ENCODE results near the gene ITGA8. TPM values are rescaled to one million over a fixed set of nuclear protein-coding genes. Genes with fewer than 3 reads are reported as not detected.
"Not testable (repeated sequence)": the region's sequence is repeated elsewhere in the genome, so short reads cannot be mapped to it uniquely, and the experiment has no call there.

Gene ITGA8
- polyA plus RNA-seq, 12 donors: 7.0 to 12.9 (median 9.4) TPM; not detected in 1

GRCh38 chr10:15620836-15621515, 98.7 kb downstream of the ITGA8 start:
- DNase-seq: no peak

- DNase-seq: no peak
These were observed 99.4 kb downstream of the ITGA8 start for GRCh38 chr10:15620337-15620736.

- DNase-seq: no peak
These were observed 110.5 kb downstream of the ITGA8 start for GRCh38 chr10:15609246-15609645.

- no peak for DNase-seq
These were observed 113.3 kb downstream of the ITGA8 start for GRCh38 chr10:15606377-15606776.

GRCh38 chr10:15605740-15606369, 113.9 kb downstream of the ITGA8 start:
- no peak for DNase-seq

GRCh38 chr10:15603446-15604011, 116.2 kb downstream of the ITGA8 start:
- DNase-seq: no peak

GRCh38 chr10:15601819-15602218, 117.9 kb downstream of the ITGA8 start:
- DNase-seq: no peak

- no peak for DNase-seq
These were observed 124.5 kb downstream of the ITGA8 start for GRCh38 chr10:15595260-15595659.

GRCh38 chr10:15591937-15592336, 127.8 kb downstream of the ITGA8 start:
- DNase-seq: no peak

GRCh38 chr10:15591431-15591830, 128.3 kb downstream of the ITGA8 start:
- no peak for DNase-seq

GRCh38 chr10:15588635-15589508, 130.8 kb downstream of the ITGA8 start:
- DNase-seq: no peak

GRCh38 chr10:15588151-15588550, 131.6 kb downstream of the ITGA8 start:
- no peak for DNase-seq

- DNase-seq: no peak
These were observed 132.5 kb downstream of the ITGA8 start for GRCh38 chr10:15587271-15587670.

- peak; percentile 20 for DNase-seq
These were observed 134.4 kb downstream of the ITGA8 start for GRCh38 chr10:15585303-15585715.

GRCh38 chr10:15582972-15583371, 136.8 kb downstream of the ITGA8 start:
- not testable (repeated sequence) for DNase-seq

- DNase-seq: no peak
These were observed 140.1 kb downstream of the ITGA8 start for GRCh38 chr10:15579605-15580004.

- no peak for DNase-seq
These were observed 147.1 kb downstream of the ITGA8 start for GRCh38 chr10:15572531-15573045.

GRCh38 chr10:15571575-15571974, 148.1 kb downstream of the ITGA8 start:
- peak; percentile 56 for DNase-seq

GRCh38 chr10:15570738-15571339, 148.9 kb downstream of the ITGA8 start:
- no peak for DNase-seq

- DNase-seq: no peak
These were observed 151.8 kb downstream of the ITGA8 start for GRCh38 chr10:15567952-15568351.

GRCh38 chr10:15563246-15563645, 156.5 kb downstream of the ITGA8 start:
- no peak for DNase-seq

- no peak for DNase-seq
These were observed 157.1 kb downstream of the ITGA8 start for GRCh38 chr10:15562578-15562977.
